ENCODE data around the gene VSTM5. TPM values are rescaled to one million over a fixed set of nuclear protein-coding genes. Genes with fewer than 3 reads are reported as not detected.

VSTM5 gene
- total and polyA plus RNA-seq, 2 donors (not counting 3 experiments of a cell fraction or from before 2014, with no cell fraction given) = 0.03 TPM; not detected in 1

DNA sequence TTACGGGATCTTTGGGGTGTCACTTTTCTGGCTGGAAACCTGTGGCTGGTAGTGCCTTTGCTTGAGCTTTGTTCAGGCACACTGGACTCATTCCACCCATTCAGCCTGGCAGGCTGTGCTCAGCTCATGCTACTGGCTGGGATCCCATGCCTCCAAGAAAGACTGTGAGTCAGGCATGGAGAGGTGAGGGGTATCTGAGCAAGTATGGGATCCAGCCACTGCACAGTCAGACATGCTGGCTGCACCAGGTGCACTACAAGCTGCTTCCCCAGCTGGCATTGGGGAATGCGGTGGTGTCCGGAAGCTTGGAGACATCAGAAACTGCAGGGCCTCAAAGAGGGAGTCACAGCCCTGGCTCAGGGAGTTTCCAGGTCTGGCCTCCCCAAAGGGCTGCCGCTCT lies 78.3 kb downstream of the VSTM5 start:
- Histone ChIP-seq H3K9me1 (replicated peaks; ENCODE audit: control insufficient read depth, extremely low read depth, insufficient read depth, low read length) (no peaks in the 10 kb centered on the region), H3K36me3 (ENCODE audit: control insufficient read depth in 2 of 2, extremely low read depth in 1 of 2, insufficient read depth in 2 of 2, low read length in 2 of 2) (no peaks in the 10 kb centered on the region), H3K27me3 (ENCODE audit: control insufficient read depth in 2 of 2, insufficient read depth in 2 of 2, low read length in 2 of 2) (no peaks in the 10 kb centered on the region), H3K9ac (replicated peaks; ENCODE audit: extremely low read depth, insufficient read depth, low read length) (no peak overlapping the region), H3K4me3 (replicated peaks in 1 of 3; ENCODE audit: insufficient read depth in 1 of 3, low read depth in 1 of 3, low read length in 3 of 3) (no peak overlapping the region), H3K79me2 (ENCODE audit: control insufficient read depth, insufficient read depth, low read length) (no peaks in the 10 kb centered on the region), H4K20me1 (replicated peaks; ENCODE audit: control insufficient read depth, extremely low read depth, insufficient read depth, low read length) (no peaks in the 10 kb centered on the region), H3K9me3 (replicated peaks; ENCODE audit: control insufficient read depth, insufficient read depth, low read length) (no peaks in the 10 kb centered on the region), H2AFZ (ENCODE audit: low read depth, low read length) (no peak overlapping the region), H3K4me2 (ENCODE audit: insufficient read depth, low read length) (no peak overlapping the region), H3K4me1 (ENCODE audit: control insufficient read depth, extremely low read depth, insufficient read depth, low read length) (no peaks in the 10 kb centered on the region), H3K27ac (ENCODE audit: insufficient read depth, low read depth, low read length) (no peak overlapping the region)
- dilution Hi-C loops (cut with MboI; ENCODE audit: extremely low pct_ligation_motif_present, low sequenced_read_pairs) = no loop called here
- FAIRE-seq (no peak), DNase-seq (ENCODE audit: low read depth, low spot score) (no peak)
- TF ChIP-seq, protein P1, sequence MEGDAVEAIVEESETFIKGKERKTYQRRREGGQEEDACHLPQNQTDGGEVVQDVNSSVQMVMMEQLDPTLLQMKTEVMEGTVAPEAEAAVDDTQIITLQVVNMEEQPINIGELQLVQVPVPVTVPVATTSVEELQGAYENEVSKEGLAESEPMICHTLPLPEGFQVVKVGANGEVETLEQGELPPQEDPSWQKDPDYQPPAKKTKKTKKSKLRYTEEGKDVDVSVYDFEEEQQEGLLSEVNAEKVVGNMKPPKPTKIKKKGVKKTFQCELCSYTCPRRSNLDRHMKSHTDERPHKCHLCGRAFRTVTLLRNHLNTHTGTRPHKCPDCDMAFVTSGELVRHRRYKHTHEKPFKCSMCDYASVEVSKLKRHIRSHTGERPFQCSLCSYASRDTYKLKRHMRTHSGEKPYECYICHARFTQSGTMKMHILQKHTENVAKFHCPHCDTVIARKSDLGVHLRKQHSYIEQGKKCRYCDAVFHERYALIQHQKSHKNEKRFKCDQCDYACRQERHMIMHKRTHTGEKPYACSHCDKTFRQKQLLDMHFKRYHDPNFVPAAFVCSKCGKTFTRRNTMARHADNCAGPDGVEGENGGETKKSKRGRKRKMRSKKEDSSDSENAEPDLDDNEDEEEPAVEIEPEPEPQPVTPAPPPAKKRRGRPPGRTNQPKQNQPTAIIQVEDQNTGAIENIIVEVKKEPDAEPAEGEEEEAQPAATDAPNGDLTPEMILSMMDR (IDR thresholded peaks at IDR 0.05; ENCODE audit: extremely low read depth in 1 of 2, insufficient read depth in 1 of 2, low read depth in 1 of 2, low read length in 2 of 2) = no peak
- TF ChIP-seq POLR2A (IDR thresholded peaks at IDR 0.05; ENCODE audit: low read depth, low read length) (no peak), MYC (IDR thresholded peaks at IDR 0.05; ENCODE audit: low read depth, low read length) (no peak), FOS (IDR thresholded peaks at IDR 0.05; ENCODE audit: borderline replicate concordance, insufficient read depth, low read length) (no peak), GATA2 (IDR thresholded peaks at IDR 0.05; ENCODE audit: insufficient read depth, insufficient read length, low read depth, low read length) (no peak), EZH2 (IDR thresholded peaks at IDR 0.05; ENCODE audit: borderline replicate concordance, low read depth, low read length, severe bottlenecking) (no peak), JUN (IDR thresholded peaks at IDR 0.05; ENCODE audit: borderline replicate concordance, insufficient read depth, insufficient read length, low read depth) (no peak)
- TF ChIP-seq, protein P2, sequence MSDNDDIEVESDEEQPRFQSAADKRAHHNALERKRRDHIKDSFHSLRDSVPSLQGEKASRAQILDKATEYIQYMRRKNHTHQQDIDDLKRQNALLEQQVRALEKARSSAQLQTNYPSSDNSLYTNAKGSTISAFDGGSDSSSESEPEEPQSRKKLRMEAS (IDR thresholded peaks at IDR 0.05; ENCODE audit: insufficient read depth, insufficient read length) = no peak
- intact Hi-C loops (cut with micrococcal nuclease) = no loop called here
- no TSS peak for BruUV-seq (replicated peaks)
- POLR2A ChIA-PET = no interaction called here
- CTCF ChIA-PET = interaction anchor here (1.0 to 2.5 kb wide), 2 partner anchors 10 to 12 kb away, joined by 3 to 7 read pairs; partner anchors contain the start of gene MED17

Data from endothelial cell of umbilical vein (primary cell).